Body of pancreas (tissue), 4 donors: ENCODE results near the gene CHFR.

Experiments
- CTCF ChIP-seq, 7 experiments: fragments of 450-650 bp in 4 of 7; fragments of 200-600 bp in 3 of 7; sonication (generic) in 3 of 7; IDR thresholded peaks; one replicate each; pipeline ENCODE4 v1.5.1; 2016 to 2019; ENCODE audit warnings: antibody characterized with exemption in 7 of 7
- POLR2A ChIP-seq, 3 donors: fragments of 450-650 bp; IDR thresholded peaks; one replicate each; pipeline ENCODE4 v1.6.1; 2016; ENCODE audit warnings: antibody characterized with exemption in 3 of 3, mild to moderate bottlenecking in 2 of 3

- TF ChIP-seq POLR2A (IDR thresholded peaks at IDR 0.05) = no peak
- TF ChIP-seq CTCF (IDR thresholded peaks at IDR 0.05) = no peak
Measured at GRCh38 chr12:132831771-132832170, 55.6 kb downstream of the CHFR start.
